HepG2 (cell line): ENCODE data around the gene HAP1. TPM values are rescaled to one million over a fixed set of nuclear protein-coding genes. Genes with fewer than 3 reads are reported as not detected.

Source experiments
- ELF1 ChIP-seq: sonication (generic); formaldehyde crosslinking; IDR thresholded peaks from 2 replicates; pipeline ENCODE4 v1.4.0; 2020; ENCODE audit warnings: missing genetic modification reagents
- ESRRA ChIP-seq: sonication (generic); formaldehyde crosslinking; IDR thresholded peaks from 2 replicates; pipeline ENCODE4 v1.5.1; 2020; ENCODE audit warnings: mild to moderate bottlenecking, low read depth, missing genetic modification reagents
- FOXA3 ChIP-seq: IDR thresholded peaks from 2 replicates; pipeline ENCODE4 v1.6.1; 2016; ENCODE audit warnings: missing genetic modification reagents, missing compliant biosample characterization
- JUNB ChIP-seq: sonication (generic); formaldehyde crosslinking; IDR thresholded peaks from 2 replicates; pipeline ENCODE4 v1.8.0; 2022; ENCODE audit warnings: missing genetic modification reagents, mild to moderate bottlenecking, borderline replicate concordance
- NRL ChIP-seq: sonication (generic); formaldehyde crosslinking; IDR thresholded peaks from 2 replicates; pipeline ENCODE4 v1.5.0; 2020; ENCODE audit warnings: missing genetic modification reagents, mild to moderate bottlenecking, moderate library complexity, borderline replicate concordance
- PAF1 ChIP-seq: IDR thresholded peaks from 2 replicates; pipeline ENCODE4 v1.6.1; 2016; ENCODE audit warnings: missing genetic modification reagents, missing compliant biosample characterization
- POLR2A ChIP-seq, 2 experiments: IDR thresholded peaks; 2 replicates each; pipeline ENCODE4 v1.6.1; 2011; ENCODE audit warnings: low read depth in 2 of 2, low read length in 2 of 2, mild to moderate bottlenecking in 1 of 2, moderate library complexity in 1 of 2; ENCODE audit not compliant: insufficient read depth in 1 of 2
- RAD21 ChIP-seq: fragments of 450-650 bp; formaldehyde crosslinking; IDR thresholded peaks from 2 replicates; pipeline ENCODE4 v1.5.0; 2020; ENCODE audit warnings: mild to moderate bottlenecking
- REL ChIP-seq: sonication (generic); formaldehyde crosslinking; conservative IDR thresholded peaks from 2 replicates; pipeline ENCODE4 v1.8.0; 2022; ENCODE audit warnings: mild to moderate bottlenecking, missing genetic modification reagents, moderate library complexity
- RFXANK ChIP-seq: IDR thresholded peaks from 2 replicates; pipeline ENCODE4 v1.6.1; 2016
- SMC3 ChIP-seq: IDR thresholded peaks from 2 replicates; pipeline ENCODE4 v1.6.1; 2011; ENCODE audit warnings: low read length, improper control_type of control experiment
- SSRP1 ChIP-seq: IDR thresholded peaks from 2 replicates; pipeline ENCODE4 v1.6.1; 2016; ENCODE audit warnings: control low read depth
- STAG1 ChIP-seq: sonication (generic); formaldehyde crosslinking; IDR thresholded peaks from 2 replicates; pipeline ENCODE4 v1.4.0; 2020; ENCODE audit warnings: missing genetic modification reagents
- XRCC5 ChIP-seq: fragments of 200-400 bp; formaldehyde crosslinking; optimal IDR thresholded peaks from 2 replicates; pipeline ENCODE3; 2017; ENCODE audit warnings: mild to moderate bottlenecking, low read length
- ZNF24 ChIP-seq: fragments of 450-650 bp; IDR thresholded peaks from 2 replicates; pipeline ENCODE4 v1.6.1; 2017; ENCODE audit warnings: antibody characterized with exemption, mild to moderate bottlenecking
- ZNF34 ChIP-seq: sonication (generic); formaldehyde crosslinking; IDR thresholded peaks from 2 replicates; pipeline ENCODE4 v1.4.0; 2020; ENCODE audit warnings: mild to moderate bottlenecking, missing genetic modification reagents, borderline replicate concordance
- ZNF354B ChIP-seq: sonication (generic); formaldehyde crosslinking; IDR thresholded peaks from 2 replicates; pipeline ENCODE4 v1.8.0; 2022; ENCODE audit warnings: mild to moderate bottlenecking, missing genetic modification reagents
- ZNF652 ChIP-seq: IDR thresholded peaks from 2 replicates; pipeline ENCODE4 v1.6.1; 2016; ENCODE audit warnings: low read depth, borderline replicate concordance
- ZNF747 ChIP-seq: sonication (generic); formaldehyde crosslinking; IDR thresholded peaks from 2 replicates; pipeline ENCODE4 v1.8.1; 2023; ENCODE audit warnings: missing genetic modification reagents, mild to moderate bottlenecking, borderline replicate concordance
- polyA plus RNA-seq, 8 experiments: library from polyadenylated mRNA; depleted of rRNA in 3 of 8; stranded (reverse) in 7 of 8; unstranded in 1 of 8; fragments of >200 nt; fragmentation: Illumina TruSeq in 4 of 8; extraction: Trizol in 4 of 8; gene quantifications; 2 replicates each; pipeline versions ENCODE4 v1.2.1 to v1.2.3, GENCODE V29; 2011 to 2016; ENCODE audit warnings: low read depth in 4 of 8, missing spikeins in 1 of 8, mixed read lengths in 1 of 8; ENCODE audit not compliant: insufficient read depth in 1 of 8
- total RNA-seq, 5 experiments: library from RNA; depleted of rRNA; stranded (reverse); fragments of >200 nt; fragmentation: Illumina TruSeq; extraction: Trizol; gene quantifications; 2 replicates each; pipeline ENCODE4 v1.2.3, GENCODE V29; 2016; ENCODE audit warnings: low read depth in 1 of 5
- TF ChIP-seq, protein P1 (sequence below): conservative IDR thresholded peaks from 2 replicates; pipeline ENCODE4 v1.6.1; 2018; ENCODE audit warnings: missing genetic modification reagents
- TF ChIP-seq, protein P2 (sequence below): IDR thresholded peaks from 2 replicates; pipeline ENCODE4 v1.6.1; 2018; ENCODE audit warnings: missing genetic modification reagents
- TF ChIP-seq, protein P3 (sequence below): sonication (generic); formaldehyde crosslinking; IDR thresholded peaks from 2 replicates; pipeline ENCODE4 v1.5.0; 2020; ENCODE audit warnings: mild to moderate bottlenecking, missing genetic modification reagents, moderate library complexity
- TF ChIP-seq, protein P4 (sequence below): IDR thresholded peaks from 2 replicates; pipeline ENCODE4 v1.4.0; 2020; ENCODE audit warnings: mild to moderate bottlenecking, missing genetic modification reagents

HAP1 gene
- total and polyA plus RNA-seq, 2 of the 13 experiments (the other 11 are each of a cell fraction or from before 2014, with no cell fraction given): 0.07 TPM

DNA sequence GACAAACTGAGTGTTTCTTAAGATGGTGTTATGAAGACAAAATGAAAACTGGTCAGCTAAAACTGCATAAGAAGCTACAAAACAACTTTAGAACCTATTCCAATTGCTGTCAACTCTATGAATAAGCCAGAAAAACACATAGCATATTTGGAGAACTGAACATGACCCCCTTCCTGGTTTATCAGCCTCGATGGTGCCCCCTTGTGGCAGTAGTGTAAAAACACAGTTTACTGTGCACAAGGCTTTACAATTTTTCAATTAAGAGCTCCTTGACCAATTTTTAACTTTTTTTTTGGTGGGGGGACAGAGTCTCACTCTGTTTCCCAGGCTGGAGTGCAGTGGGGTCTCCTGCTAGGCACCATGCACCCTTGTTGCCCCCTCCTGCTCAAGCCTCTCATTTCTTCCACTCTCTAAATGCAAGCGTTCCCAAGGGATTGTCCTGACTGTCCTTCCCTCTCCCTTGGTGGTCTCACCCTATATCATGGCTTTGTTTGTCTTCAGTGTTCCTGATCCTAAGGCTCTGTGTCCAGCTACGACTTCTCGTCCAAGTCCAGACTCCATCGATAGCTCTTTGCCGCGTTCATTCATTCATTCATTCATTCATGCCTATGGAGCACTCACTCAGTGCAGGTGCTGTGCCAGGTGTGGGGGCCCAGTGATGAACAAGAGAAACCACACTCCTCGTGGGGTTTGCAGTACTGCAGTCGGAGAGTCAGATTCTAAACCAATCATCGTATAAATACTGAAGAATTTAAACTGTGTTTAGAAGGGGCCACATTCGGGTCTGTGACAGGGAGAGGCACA, 38.3 kb downstream of the HAP1 start (continued):
- TF ChIP-seq, protein P1, sequence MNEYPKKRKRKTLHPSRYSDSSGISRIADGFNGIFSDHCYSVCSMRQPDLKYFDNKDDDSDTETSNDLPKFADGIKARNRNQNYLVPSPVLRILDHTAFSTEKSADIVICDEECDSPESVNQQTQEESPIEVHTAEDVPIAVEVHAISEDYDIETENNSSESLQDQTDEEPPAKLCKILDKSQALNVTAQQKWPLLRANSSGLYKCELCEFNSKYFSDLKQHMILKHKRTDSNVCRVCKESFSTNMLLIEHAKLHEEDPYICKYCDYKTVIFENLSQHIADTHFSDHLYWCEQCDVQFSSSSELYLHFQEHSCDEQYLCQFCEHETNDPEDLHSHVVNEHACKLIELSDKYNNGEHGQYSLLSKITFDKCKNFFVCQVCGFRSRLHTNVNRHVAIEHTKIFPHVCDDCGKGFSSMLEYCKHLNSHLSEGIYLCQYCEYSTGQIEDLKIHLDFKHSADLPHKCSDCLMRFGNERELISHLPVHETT (CRISPR knock-in tag): no peak
- TF ChIP-seq ESRRA (CRISPR knock-in tag) (no peak), ZNF747 (CRISPR knock-in tag) (no peak), RFXANK (CRISPR knock-in tag) (no peak), ZNF34 (CRISPR knock-in tag) (no peak), JUNB (CRISPR knock-in tag) (no peak), ZNF24 (peak; percentile 87), XRCC5 (peak; percentile 33), POLR2A (IDR thresholded peaks at IDR 0.05; ENCODE audit: insufficient read depth in 1 of 2, low read depth in 2 of 2, low read length in 2 of 2) (peak in 1 of 2 experiments; percentile 54; a peak in 2 of 4 replicates), STAG1 (CRISPR knock-in tag) (peak; percentile 26), SSRP1 (CRISPR knock-in tag) (no peak), PAF1 (CRISPR knock-in tag) (0 out of 2 replicates have a peak, but pooled peaks have one; percentile 19), ZNF652 (no peak), RAD21 (CRISPR knock-in tag) (no peak), ELF1 (CRISPR knock-in tag) (peak; percentile 57; the same call in 1 of the 2 replicates), NRL (CRISPR knock-in tag) (no peak), SMC3 (peak; percentile 44), REL (CRISPR knock-in tag) (peak; percentile 44; the same call in 1 of the 2 replicates), FOXA3 (CRISPR knock-in tag) (no peak), ZNF354B (CRISPR knock-in tag) (no peak)
- TF ChIP-seq, protein P2, sequence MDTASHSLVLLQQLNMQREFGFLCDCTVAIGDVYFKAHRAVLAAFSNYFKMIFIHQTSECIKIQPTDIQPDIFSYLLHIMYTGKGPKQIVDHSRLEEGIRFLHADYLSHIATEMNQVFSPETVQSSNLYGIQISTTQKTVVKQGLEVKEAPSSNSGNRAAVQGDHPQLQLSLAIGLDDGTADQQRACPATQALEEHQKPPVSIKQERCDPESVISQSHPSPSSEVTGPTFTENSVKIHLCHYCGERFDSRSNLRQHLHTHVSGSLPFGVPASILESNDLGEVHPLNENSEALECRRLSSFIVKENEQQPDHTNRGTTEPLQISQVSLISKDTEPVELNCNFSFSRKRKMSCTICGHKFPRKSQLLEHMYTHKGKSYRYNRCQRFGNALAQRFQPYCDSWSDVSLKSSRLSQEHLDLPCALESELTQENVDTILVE (CRISPR knock-in tag): no peak
- TF ChIP-seq, protein P3, sequence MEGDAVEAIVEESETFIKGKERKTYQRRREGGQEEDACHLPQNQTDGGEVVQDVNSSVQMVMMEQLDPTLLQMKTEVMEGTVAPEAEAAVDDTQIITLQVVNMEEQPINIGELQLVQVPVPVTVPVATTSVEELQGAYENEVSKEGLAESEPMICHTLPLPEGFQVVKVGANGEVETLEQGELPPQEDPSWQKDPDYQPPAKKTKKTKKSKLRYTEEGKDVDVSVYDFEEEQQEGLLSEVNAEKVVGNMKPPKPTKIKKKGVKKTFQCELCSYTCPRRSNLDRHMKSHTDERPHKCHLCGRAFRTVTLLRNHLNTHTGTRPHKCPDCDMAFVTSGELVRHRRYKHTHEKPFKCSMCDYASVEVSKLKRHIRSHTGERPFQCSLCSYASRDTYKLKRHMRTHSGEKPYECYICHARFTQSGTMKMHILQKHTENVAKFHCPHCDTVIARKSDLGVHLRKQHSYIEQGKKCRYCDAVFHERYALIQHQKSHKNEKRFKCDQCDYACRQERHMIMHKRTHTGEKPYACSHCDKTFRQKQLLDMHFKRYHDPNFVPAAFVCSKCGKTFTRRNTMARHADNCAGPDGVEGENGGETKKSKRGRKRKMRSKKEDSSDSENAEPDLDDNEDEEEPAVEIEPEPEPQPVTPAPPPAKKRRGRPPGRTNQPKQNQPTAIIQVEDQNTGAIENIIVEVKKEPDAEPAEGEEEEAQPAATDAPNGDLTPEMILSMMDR (CRISPR knock-in tag): peak; percentile 73
- TF ChIP-seq, protein P4, sequence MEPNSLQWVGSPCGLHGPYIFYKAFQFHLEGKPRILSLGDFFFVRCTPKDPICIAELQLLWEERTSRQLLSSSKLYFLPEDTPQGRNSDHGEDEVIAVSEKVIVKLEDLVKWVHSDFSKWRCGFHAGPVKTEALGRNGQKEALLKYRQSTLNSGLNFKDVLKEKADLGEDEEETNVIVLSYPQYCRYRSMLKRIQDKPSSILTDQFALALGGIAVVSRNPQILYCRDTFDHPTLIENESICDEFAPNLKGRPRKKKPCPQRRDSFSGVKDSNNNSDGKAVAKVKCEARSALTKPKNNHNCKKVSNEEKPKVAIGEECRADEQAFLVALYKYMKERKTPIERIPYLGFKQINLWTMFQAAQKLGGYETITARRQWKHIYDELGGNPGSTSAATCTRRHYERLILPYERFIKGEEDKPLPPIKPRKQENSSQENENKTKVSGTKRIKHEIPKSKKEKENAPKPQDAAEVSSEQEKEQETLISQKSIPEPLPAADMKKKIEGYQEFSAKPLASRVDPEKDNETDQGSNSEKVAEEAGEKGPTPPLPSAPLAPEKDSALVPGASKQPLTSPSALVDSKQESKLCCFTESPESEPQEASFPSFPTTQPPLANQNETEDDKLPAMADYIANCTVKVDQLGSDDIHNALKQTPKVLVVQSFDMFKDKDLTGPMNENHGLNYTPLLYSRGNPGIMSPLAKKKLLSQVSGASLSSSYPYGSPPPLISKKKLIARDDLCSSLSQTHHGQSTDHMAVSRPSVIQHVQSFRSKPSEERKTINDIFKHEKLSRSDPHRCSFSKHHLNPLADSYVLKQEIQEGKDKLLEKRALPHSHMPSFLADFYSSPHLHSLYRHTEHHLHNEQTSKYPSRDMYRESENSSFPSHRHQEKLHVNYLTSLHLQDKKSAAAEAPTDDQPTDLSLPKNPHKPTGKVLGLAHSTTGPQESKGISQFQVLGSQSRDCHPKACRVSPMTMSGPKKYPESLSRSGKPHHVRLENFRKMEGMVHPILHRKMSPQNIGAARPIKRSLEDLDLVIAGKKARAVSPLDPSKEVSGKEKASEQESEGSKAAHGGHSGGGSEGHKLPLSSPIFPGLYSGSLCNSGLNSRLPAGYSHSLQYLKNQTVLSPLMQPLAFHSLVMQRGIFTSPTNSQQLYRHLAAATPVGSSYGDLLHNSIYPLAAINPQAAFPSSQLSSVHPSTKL (CRISPR knock-in tag): no peak
